Breast epithelium (tissue), 3 donors: ENCODE data around the gene REELD1.

Source experiments
- POLR2A ChIP-seq: fragments of 450-650 bp; IDR thresholded peaks from one replicate; pipeline ENCODE4 v1.6.1; 2016; ENCODE audit warnings: antibody characterized with exemption, mild to moderate bottlenecking, moderate library complexity
- TF ChIP-seq, protein P1 (sequence below), 3 donors: fragments of 450-650 bp; IDR thresholded peaks; one replicate each; pipeline ENCODE4 v1.5.1; 2016 to 2017; ENCODE audit warnings: antibody characterized with exemption in 3 of 3, mild to moderate bottlenecking in 3 of 3, moderate library complexity in 3 of 3

DNA sequence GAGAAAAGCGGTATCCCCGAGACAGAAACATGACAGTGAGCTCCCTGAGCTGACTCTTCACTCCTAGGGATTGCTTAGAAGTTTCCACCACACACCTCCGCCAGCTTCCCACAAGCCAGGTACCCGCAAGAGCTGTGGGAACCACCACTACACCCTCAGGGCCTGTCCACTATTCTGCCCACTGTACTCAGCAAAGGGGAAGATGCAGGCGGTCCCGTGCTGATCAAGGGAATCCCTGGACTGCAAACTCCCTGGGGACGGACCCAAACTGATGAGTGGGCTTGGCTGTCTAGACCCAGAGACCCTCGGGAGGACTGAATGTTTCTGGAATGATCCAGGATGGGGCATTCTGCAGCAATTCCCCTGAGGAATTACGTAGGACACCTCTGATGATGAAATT lies 30.2 kb downstream of the REELD1 start:
- TF ChIP-seq, protein P1, sequence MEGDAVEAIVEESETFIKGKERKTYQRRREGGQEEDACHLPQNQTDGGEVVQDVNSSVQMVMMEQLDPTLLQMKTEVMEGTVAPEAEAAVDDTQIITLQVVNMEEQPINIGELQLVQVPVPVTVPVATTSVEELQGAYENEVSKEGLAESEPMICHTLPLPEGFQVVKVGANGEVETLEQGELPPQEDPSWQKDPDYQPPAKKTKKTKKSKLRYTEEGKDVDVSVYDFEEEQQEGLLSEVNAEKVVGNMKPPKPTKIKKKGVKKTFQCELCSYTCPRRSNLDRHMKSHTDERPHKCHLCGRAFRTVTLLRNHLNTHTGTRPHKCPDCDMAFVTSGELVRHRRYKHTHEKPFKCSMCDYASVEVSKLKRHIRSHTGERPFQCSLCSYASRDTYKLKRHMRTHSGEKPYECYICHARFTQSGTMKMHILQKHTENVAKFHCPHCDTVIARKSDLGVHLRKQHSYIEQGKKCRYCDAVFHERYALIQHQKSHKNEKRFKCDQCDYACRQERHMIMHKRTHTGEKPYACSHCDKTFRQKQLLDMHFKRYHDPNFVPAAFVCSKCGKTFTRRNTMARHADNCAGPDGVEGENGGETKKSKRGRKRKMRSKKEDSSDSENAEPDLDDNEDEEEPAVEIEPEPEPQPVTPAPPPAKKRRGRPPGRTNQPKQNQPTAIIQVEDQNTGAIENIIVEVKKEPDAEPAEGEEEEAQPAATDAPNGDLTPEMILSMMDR (IDR thresholded peaks at IDR 0.05) = no peak
- TF ChIP-seq POLR2A = no peak
